ENCODE data around the gene POLR1D. TPM values are rescaled to one million over a fixed set of nuclear protein-coding genes. Genes with fewer than 3 reads are reported as not detected.
"Not testable (repeated sequence)": the region's sequence is repeated elsewhere in the genome, so short reads cannot be mapped to it uniquely, and the experiment has no call there.

The POLR1D gene
- total and polyA plus RNA-seq, 9 donors, result 83.7 to 223 (median 133) TPM

DNA sequence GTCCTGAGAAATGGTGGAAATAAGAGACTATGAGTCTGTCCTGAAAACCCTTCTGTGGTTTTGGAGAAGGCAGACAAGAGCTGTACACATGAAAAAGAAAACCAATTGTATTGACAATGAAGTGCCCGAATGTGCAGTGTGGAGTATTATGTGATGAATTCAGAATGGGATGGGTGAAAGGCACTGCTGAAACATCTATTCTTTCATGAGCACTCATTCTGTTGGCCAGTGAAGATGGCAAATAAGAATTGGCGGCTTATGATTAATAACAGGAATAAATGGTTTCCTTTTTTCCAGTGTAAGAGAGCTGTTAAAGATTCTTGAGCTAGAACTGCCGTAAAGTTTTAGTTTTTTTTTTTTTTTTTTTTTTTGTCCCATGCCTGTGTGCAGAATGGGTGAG, 5.7 kb downstream of the POLR1D start:
- Histone ChIP-seq H3K4me1 (ENCODE audit: insufficient read depth) (peaks cover 4% of the 10 kb centered on the region), H3K27ac (no peak overlapping the region), H3K9me3 (no peaks in the 10 kb centered on the region), H3K4me3 (no peak overlapping the region), H3K36me3 (no peaks in the 10 kb centered on the region), H3K27me3 (no peaks in the 10 kb centered on the region)
- TF ChIP-seq, protein P1, sequence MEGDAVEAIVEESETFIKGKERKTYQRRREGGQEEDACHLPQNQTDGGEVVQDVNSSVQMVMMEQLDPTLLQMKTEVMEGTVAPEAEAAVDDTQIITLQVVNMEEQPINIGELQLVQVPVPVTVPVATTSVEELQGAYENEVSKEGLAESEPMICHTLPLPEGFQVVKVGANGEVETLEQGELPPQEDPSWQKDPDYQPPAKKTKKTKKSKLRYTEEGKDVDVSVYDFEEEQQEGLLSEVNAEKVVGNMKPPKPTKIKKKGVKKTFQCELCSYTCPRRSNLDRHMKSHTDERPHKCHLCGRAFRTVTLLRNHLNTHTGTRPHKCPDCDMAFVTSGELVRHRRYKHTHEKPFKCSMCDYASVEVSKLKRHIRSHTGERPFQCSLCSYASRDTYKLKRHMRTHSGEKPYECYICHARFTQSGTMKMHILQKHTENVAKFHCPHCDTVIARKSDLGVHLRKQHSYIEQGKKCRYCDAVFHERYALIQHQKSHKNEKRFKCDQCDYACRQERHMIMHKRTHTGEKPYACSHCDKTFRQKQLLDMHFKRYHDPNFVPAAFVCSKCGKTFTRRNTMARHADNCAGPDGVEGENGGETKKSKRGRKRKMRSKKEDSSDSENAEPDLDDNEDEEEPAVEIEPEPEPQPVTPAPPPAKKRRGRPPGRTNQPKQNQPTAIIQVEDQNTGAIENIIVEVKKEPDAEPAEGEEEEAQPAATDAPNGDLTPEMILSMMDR (IDR thresholded peaks at IDR 0.05), result no peak
- TF ChIP-seq POLR2A (IDR thresholded peaks at IDR 0.05) (no peak), EP300 (IDR thresholded peaks at IDR 0.05) (no peak)
- intact Hi-C loops (cut with DNase I), result loop anchor here in 2 of 4 donors (10.0 kb wide), 2 partner anchors 173 to 353 kb away; partner anchors contain the start of genes MTIF3 (in 1 of the 2) and RASL11A (in 1 of the 2)
- 89 to 94% (median 92%) methylated on average over 3 of the region's 3 CpGs for WGBS, 3 donors
- DNase-seq, result no peak

GRCh38 chr13:27628081-27628480, 6.4 kb downstream of the POLR1D start:
- no peaks in the 10 kb centered on the region for H3K36me3 ChIP-seq
- H3K27ac ChIP-seq, result no peak overlapping the region
- H3K9me3 ChIP-seq, result no peaks in the 10 kb centered on the region
- 75 to 92% (median 89%) methylated on average over 4 of the region's 4 CpGs for WGBS, 3 donors
- H3K4me3 ChIP-seq, result no peak overlapping the region
- TF ChIP-seq, protein P1 (IDR thresholded peaks at IDR 0.05), result no peak
- TF ChIP-seq EP300 (IDR thresholded peaks at IDR 0.05) (no peak), POLR2A (IDR thresholded peaks at IDR 0.05) (no peak)
- intact Hi-C loops (cut with DNase I), result loop anchor here in 2 of 4 donors (10.0 kb wide), 2 partner anchors 173 to 353 kb away; partner anchors contain the start of genes MTIF3 (in 1 of the 2) and RASL11A (in 1 of the 2)
- H3K27me3 ChIP-seq, result no peaks in the 10 kb centered on the region
- no peak for DNase-seq
- H3K4me1 ChIP-seq (ENCODE audit: insufficient read depth), result peaks cover 4% of the 10 kb centered on the region

GRCh38 chr13:27628766-27629165, 7.1 kb downstream of the POLR1D start:
- WGBS, 3 donors, result 92 to 99% (median 95%) methylated on average over 4 of the region's 4 CpGs
- H3K36me3 ChIP-seq; H3K4me1 ChIP-seq (ENCODE audit: insufficient read depth); H3K4me3 ChIP-seq; H3K9me3 ChIP-seq; DNase-seq; H3K27me3 ChIP-seq; H3K27ac ChIP-seq: not testable (repeated sequence)
- intact Hi-C loops (cut with DNase I), result loop anchor here in 2 of 4 donors (10.0 kb wide), 2 partner anchors 174 to 354 kb away; partner anchors contain the start of genes MTIF3 (in 1 of the 2) and RASL11A (in 1 of the 2)

DNA sequence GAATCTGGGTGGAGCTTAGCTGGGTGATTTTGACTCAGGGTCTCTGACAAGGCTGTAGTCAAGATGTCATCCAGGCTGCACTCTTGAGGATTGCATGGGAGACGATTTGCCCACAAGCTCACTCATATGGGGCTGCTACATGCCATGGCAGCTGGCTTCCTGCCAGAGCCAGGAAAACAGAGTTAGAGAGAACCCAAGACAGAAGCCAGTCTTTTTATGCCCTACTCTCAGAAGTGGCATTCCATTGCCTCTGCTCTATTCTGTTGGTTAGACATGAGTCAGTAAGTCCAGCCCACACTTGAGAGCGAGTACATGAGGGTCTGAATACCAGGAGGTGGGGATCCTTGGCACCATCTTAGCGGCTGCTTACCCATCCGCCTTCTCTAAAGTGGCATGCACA, 9.5 kb downstream of the POLR1D start:
- intact Hi-C loops (cut with DNase I), result no loop called here
- H3K4me1 ChIP-seq (ENCODE audit: insufficient read depth), result peaks cover 3% of the 10 kb centered on the region
- no peaks in the 10 kb centered on the region for H3K27me3 ChIP-seq
- H3K27ac ChIP-seq, result no peak overlapping the region
- no peak overlapping the region for H3K4me3 ChIP-seq
- no peak for DNase-seq
- no peaks in the 10 kb centered on the region for H3K9me3 ChIP-seq
- no peaks in the 10 kb centered on the region for H3K36me3 ChIP-seq
- 93 to 99% (median 96%) methylated on average over 4 of the region's 4 CpGs for WGBS, 3 donors
- TF ChIP-seq POLR2A (IDR thresholded peaks at IDR 0.05), result no peak
- TF ChIP-seq, protein P1 (IDR thresholded peaks at IDR 0.05), result no peak
- TF ChIP-seq EP300 (IDR thresholded peaks at IDR 0.05), result no peak

GRCh38 chr13:27631665-27632064, 10.0 kb downstream of the POLR1D start:
- H3K4me3 ChIP-seq, result no peak overlapping the region
- H3K4me1 ChIP-seq (ENCODE audit: insufficient read depth), result peaks cover 3% of the 10 kb centered on the region
- no peaks in the 10 kb centered on the region for H3K36me3 ChIP-seq
- no peaks in the 10 kb centered on the region for H3K27me3 ChIP-seq
- no peak for DNase-seq
- WGBS, 3 donors, result 72 to 100% (median 98%) methylated on average over 2 of the region's 2 CpGs
- H3K9me3 ChIP-seq, result no peaks in the 10 kb centered on the region
- no peak overlapping the region for H3K27ac ChIP-seq
- intact Hi-C loops (cut with DNase I), result no loop called here
- TF ChIP-seq POLR2A (IDR thresholded peaks at IDR 0.05) (no peak), EP300 (IDR thresholded peaks at IDR 0.05) (no peak)
- TF ChIP-seq, protein P1 (IDR thresholded peaks at IDR 0.05), result no peak
